ENCODE results near the gene RALA. TPM values are rescaled to one million over a fixed set of nuclear protein-coding genes. Genes with fewer than 3 reads are reported as not detected.

Gene RALA
- total and polyA plus RNA-seq, 2 experiments from 2014 or later: 43.5 to 231 TPM

- peak; percentile 86 for ATAC-seq
- no peak overlapping the region for H3K4me3 Mint-ChIP-seq
- no peak for TF ChIP-seq ZNF114 (CRISPR knock-in tag; IDR thresholded peaks at IDR 0.05)
- TF ChIP-seq ETS1 (IDR thresholded peaks at IDR 0.05): no peak
- TF ChIP-seq NANOG (IDR thresholded peaks at IDR 0.05; ENCODE audit: borderline replicate concordance): peak; percentile 55; the same call in 1 of the 2 replicates
- TF ChIP-seq ZNF462 (CRISPR knock-in tag; IDR thresholded peaks at IDR 0.05): peak; percentile 68; the same call in 1 of the 2 replicates
- no peak for TF ChIP-seq EZH2 (IDR thresholded peaks at IDR 0.05; ENCODE audit: low read depth, unreplicated experiment)
- 0 out of 2 replicates have a peak, but pooled peaks have one; percentile 17 for TF ChIP-seq CREB1 (CRISPR knock-in tag; IDR thresholded peaks at IDR 0.05; ENCODE audit: low read depth)
- no peaks in the 10 kb centered on the region for H3K36me3 ChIP-seq (ENCODE audit: insufficient read depth)
- no peaks in the 10 kb centered on the region for H3K27me3 ChIP-seq (ENCODE audit: insufficient read depth)
- no peaks in the 10 kb centered on the region for H3K36me3 Mint-ChIP-seq (ENCODE audit: low read depth)
- H3K79me2 ChIP-seq (replicated peaks; ENCODE audit: insufficient read depth): no peaks in the 10 kb centered on the region
- H3K4me1 Mint-ChIP-seq: peaks cover 5% of the 10 kb centered on the region
- no peak overlapping the region for H3K4me3 ChIP-seq
- no peak overlapping the region for H2AFZ ChIP-seq
- H3K9me2 ChIP-seq (ENCODE audit: insufficient read depth): no peaks in the 10 kb centered on the region
- peaks cover 5% of the 10 kb centered on the region for H3K4me1 ChIP-seq (ENCODE audit: insufficient read depth)
- peak overlapping the region; percentile 19 for H3K4me2 ChIP-seq
- DNase-seq (ENCODE audit: low spot score): peak; percentile 78
- no peaks in the 10 kb centered on the region for H3F3A ChIP-seq (replicated peaks; ENCODE audit: low read depth)
- H3K27ac ChIP-seq (ENCODE audit: low read depth): peak overlapping the region; percentile 17
- H3K9me3 Mint-ChIP-seq: no peaks in the 10 kb centered on the region; the same call in 2 of the 3 replicates
- H3K27me3 Mint-ChIP-seq (ENCODE audit: insufficient read depth, low read depth, poor library complexity): peaks cover 3% of the 10 kb centered on the region
- peak overlapping the region; percentile 13; the same call in 1 of the 2 replicates for H3K27ac Mint-ChIP-seq
- no peaks in the 10 kb centered on the region for H4K20me1 ChIP-seq (replicated peaks; ENCODE audit: insufficient read depth)
Observed at GRCh38 chr7:39589323-39590111, 33.9 kb upstream of the RALA start.

Measured in GM23338 (cell line).